NCI-H1105 treated with DMSO at 0.1 percent for 48 hours (cell line): Measurements from ENCODE around the gene DNAI1.

Source experiments
- DNase-seq: peaks from one replicate; lab custom pipeline; 2025; lab: John Stamatoyannopoulos, UW

The DNAI1 gene

GRCh38 chr9:34541540-34541939 lies 82.9 kb downstream of the DNAI1 start:
- no peak for DNase-seq

DNA sequence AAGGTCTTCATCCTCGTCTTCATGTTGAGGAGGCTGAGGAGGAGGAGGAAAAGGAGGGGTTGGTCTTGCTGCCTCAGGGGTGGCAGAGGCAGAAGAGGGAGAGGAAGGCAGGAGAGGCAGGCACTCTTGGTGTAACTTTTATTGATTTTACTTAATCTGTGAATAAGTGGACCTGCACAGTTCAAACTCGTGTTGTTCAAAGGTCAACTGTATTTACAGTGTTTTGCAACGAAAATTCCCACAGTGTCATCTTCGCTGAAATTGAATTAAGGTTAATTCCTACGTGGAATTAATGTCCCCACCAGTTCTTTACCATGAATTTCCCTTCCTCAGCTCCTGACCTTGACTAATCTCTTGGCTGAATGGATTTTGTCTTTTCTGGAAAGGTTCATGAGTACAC lies 85.4 kb downstream of the DNAI1 start:
- no peak for DNase-seq

DNA sequence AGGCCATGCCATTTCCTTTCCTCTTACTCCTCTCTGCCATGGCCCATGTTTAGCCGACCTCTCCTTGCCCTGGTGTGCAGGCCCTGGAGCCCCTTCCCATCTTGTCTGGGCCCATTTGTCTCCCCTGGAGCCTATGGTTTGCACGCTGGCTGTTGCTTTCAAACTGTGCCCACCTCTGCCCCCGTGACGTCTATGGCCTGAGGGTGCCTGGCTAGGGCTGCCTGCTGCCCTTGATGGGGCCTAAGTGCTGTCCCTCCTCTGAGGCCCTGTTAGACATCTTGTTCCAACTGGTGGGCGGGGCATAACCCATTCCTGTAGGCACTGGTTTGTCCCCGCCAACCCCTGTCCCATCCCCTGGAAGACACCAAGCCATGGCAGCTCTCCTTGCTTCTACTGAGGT lies 86.9 kb downstream of the DNAI1 start:
- DNase-seq: no peak

DNA sequence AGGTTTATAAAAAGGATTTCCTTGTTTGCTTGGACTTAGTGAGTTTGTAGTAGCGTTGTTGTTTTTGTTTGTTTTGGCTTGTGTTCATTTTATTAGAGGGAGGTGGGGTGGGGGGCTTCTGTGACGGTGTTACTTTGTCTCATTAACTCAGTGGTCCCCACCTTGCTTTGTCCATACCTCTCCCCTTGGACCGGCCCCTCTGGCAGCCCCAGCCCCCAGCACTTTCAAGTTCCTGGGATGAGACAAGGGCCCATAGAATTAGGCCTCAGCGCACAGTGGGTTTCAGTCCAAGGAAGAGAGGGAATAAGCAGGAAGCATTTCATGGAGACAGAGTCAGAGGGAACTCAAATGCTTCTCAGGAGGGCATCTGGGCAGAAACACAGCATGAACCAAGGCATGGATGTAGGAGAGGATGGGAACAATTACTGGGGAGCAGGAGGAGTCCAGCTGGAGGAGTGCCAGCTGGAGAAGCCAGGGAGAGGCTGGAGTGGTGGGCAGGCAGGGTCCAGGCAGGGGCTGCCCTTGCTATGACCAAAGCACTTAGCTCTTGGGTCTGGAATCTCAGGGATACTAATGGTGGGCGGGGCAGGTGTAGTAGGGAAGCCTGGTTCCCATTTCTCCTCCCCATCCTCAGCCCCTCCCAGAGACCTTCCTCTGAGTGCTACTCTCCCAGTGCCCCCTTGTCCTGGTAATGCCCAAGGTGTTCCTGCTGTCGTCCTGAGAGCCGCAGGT lies 87.7 kb downstream of the DNAI1 start:
- no peak for DNase-seq

- DNase-seq: peak; percentile 4
Observed at GRCh38 chr9:34546834-34547827, 88.5 kb downstream of the DNAI1 start.

GRCh38 chr9:34547960-34548611 lies 89.5 kb downstream of the DNAI1 start:
- no peak for DNase-seq

GRCh38 chr9:34549407-34549732 lies 90.8 kb downstream of the DNAI1 start:
- no peak for DNase-seq

- DNase-seq: no peak
Observed at GRCh38 chr9:34550016-34550680, 91.5 kb downstream of the DNAI1 start.

DNA sequence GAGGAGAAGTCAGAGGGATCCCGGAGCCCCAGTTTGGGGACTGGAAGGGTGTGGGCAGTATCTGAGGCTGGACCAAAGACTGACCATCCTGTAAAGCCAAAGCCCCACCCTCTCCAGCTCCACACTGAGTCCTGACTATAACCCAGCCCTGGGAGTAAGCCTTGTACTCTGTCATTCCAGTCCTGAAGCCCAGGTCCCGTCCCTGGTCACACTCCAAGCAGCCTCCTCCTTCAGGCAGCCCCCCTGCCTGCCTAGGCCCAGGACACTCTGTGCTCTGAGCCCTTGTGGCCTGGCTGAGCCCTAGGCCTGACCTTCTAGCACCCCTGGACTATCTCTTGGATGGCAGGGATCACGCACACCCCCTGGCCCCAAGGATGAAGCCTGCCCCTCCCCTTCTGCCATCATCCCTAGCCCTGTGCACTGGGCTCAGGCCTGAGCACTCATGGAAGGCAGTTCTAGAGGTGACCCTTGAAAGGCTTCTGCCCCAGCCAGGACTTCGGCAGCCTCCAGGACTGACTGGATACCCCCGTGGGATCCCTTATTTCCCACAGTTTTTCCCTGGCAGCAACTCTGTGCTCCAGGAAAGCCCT lies 92.2 kb downstream of the DNAI1 start:
- no peak for DNase-seq

GRCh38 chr9:34551751-34552605 lies 93.4 kb downstream of the DNAI1 start:
- DNase-seq: no peak

DNA sequence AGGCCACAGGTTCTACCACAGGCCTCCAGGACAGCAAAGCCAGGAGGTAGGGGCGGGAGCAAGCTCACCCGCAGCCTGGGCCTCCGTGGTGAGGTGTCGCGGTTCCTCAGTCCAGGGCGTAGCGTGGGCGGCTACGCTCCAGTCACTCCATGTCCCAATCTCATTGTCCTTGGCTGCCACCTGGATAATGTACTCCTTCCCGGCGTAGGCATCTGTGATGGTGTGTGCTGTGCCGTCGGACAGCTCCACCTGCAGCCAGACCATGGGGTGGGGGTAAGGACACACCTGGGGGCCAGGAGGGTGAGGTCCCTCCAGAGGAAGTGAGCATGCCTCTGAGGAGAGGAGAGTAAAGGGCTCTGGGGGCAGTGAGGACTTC lies 94.0 kb downstream of the DNAI1 start:
- no peak for DNase-seq

- DNase-seq: no peak
Observed at GRCh38 chr9:34552986-34553385, 94.4 kb downstream of the DNAI1 start.

DNA sequence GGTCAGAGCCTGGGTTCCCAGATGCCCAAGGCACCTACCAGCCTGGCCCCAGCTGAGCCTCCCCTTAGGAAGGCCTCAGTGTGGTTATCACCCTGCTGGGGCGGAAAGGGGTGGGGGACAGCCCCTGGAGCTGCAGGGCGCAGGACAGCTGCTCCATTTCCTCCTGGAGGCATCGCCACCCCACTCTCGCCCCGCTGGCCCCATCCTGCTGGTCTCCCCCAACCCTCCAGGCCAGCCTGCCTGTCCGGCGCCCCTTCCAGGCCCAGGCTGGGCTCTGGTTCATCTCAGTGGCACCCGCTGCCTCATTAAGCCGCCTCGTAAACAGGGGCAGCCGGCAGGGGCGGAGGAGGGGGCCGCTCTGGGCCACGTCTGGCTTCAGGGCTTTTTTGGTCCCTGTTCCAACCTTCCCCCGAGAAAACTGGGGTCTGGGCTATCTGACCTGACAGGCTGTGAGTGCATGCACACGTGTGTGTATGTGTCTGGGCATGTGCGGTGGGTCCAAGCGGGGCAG lies 95.0 kb downstream of the DNAI1 start:
- DNase-seq: no peak

DNA sequence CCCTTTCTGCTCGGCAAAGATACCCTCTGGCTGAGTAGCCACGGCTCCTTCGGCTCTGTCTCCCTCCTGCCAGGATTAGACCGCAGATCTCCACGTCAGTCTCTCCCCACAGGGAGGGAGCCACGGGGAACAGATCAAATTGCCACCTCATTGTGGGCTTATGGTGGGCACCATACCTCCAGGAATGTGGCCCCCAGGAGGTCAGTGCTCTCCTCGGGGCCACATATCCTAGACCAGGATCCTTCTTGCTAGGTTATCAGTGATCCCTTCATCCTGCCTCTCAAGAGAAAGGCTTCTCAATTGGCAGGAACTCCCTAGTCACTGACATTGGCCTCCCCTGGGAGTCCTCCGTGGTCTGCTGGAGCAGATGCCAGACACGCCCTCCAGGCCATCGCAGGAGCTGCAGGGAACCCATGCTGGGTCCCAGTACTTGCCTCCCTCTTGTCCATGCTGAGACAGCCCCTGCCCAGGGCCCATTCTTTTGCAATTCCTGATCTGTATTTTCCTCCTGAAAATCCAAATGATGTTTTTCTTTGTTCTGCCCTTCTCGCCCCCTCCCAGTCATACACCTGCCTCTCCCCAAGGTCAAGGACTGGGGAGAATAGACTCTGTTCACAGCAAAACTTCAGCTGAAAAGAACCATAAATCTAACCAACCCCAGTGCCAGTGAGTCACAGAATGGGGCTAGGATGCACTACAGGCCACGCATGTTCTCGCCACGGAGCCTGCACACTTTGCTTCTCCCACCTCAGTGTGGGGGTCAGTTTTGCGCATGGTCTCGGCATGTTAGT lies 95.8 kb downstream of the DNAI1 start:
- DNase-seq: peak; percentile 52

GRCh38 chr9:34555002-34555348 lies 96.4 kb downstream of the DNAI1 start:
- peak; percentile 68 for DNase-seq

- no peak for DNase-seq
Observed at GRCh38 chr9:34555500-34555899, 96.9 kb downstream of the DNAI1 start.

- DNase-seq: no peak
Observed at GRCh38 chr9:34555936-34556525, 97.4 kb downstream of the DNAI1 start.

GRCh38 chr9:34556949-34557348 lies 98.3 kb downstream of the DNAI1 start:
- no peak for DNase-seq
